Renal pelvis (tissue), 4 donors: ENCODE measurements around the gene TBC1D16. TPM values are rescaled to one million over a fixed set of nuclear protein-coding genes. Genes with fewer than 3 reads are reported as not detected.

Source experiments
- DNase-seq: peaks from one replicate; pipeline ENCODE4 v3.0.0-alpha.2; 2013
- polyA plus RNA-seq, 3 donors: library from polyadenylated mRNA; unstranded; fragments of 120-200 nt; gene quantifications; one replicate each; pipeline ENCODE4 v1.2.1, GENCODE V29; 2013; ENCODE audit not compliant: insufficient read length in 3 of 3

Gene TBC1D16
- polyA plus RNA-seq, 3 donors, result 32.7 to 44.9 (median 36.6) TPM

DNA sequence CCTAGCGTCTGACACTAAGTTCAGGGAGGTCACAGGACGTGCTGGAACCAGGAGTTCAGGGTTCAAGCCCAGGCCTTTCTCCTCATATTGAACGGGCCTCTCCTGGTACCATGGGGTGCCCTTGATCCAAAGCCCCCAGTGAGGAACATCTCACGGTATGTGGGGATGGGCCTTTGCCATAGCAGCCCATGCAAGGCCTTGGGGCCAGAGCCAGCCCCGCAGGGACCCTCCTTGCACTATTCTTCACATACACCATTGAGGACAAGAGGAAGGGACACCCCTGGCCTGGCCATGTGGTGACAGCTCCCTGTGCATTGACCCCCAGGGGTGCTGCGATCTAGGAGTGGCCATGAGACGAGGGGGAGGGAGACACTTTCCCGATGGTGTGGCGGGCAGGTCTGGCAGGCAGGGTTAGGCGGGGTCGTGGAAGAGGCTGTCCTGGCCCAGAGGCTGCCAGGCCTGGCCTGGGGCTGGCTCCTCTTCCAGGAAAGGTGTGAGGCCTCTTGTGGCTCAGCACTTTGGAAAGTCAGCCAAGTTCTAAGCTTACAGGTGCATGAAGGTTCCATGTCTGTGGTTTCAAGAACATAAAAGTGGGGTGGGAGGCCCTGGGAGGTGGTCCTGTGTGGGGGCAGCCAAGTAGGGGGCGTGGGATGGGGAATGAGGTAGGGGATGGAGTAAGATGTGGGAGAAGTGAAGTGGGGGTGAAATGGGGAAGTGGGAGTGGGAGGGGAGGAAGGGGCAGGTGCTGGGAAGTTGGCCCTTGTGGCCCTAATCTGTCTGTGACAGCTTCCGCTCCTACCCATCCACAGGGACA, 107.8 kb downstream of the TBC1D16 start:
- no peak for DNase-seq

DNA sequence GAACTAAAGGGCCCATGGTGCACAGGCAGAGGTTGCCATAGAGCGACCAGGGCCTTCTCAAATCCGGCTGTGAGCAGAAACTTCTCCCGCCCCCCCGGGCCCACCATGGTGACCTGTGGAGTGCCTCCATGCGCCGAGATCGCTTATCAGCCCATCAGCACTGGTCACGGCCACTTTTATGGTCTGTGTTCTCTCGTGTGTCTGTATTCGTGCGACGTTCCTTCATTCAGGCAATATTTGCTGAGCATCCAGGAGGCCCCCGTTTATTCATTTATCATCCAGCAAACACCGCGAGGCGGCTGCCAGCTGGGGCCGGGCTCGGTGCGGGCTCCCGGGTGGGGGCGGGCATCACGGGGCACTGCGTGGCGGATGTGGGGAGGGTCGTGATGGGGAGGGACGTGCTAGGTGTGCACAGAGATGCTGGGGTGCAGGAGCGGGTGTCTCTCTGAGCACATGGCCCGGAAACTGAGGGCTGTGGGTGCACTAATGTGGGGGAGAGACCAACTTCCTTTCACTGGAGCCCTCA, 108.5 kb downstream of the TBC1D16 start:
- no peak for DNase-seq

DNA sequence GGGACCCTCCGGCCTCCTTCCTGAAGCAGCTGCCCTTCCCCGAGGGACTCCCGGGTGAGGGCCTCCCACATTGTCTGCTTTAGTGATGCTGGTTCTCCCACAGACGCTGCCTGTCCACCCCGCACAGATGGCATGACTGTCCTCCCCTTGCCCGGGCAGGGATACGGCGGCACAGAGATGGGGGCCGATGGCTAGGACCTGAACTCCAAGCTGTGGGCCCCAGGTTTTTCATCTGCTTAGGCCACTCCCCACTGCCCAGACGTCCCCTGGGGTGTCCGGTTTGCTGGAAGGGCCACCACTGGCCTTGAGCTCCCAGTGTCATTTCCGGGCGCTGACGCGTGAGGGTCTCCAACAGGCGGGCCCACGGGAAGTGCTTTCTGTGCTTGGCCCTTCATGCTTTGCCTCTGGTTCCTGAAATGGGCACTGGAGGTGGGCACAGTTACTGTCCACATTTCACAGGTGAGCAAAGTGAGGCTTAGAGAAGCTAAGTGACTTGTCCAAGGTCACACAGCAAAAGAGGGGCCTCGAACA, 109.0 kb downstream of the TBC1D16 start:
- DNase-seq, result no peak

DNA sequence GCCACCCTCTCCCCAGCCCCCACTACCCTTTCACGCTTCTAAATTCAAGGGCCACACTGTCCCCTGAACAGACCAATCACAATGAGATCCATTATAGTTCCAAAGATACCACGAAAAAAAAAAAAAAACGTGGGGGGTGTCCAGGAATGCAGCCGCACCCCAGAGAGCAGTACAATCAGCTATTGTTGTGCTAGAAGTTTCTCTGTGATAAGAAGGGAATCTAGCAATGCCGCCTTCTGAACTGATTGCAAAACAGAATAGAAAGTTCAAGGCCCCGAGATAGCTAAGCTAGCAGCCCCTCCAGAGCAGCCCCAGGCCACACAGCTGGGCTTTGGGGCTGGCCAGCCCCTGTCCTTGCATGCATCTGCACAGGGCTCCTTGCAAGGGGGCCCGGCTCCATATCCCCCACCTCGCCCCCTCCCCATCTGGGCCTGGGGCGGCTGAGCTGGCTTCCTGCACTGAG, 109.5 kb downstream of the TBC1D16 start:
- no peak for DNase-seq

DNA sequence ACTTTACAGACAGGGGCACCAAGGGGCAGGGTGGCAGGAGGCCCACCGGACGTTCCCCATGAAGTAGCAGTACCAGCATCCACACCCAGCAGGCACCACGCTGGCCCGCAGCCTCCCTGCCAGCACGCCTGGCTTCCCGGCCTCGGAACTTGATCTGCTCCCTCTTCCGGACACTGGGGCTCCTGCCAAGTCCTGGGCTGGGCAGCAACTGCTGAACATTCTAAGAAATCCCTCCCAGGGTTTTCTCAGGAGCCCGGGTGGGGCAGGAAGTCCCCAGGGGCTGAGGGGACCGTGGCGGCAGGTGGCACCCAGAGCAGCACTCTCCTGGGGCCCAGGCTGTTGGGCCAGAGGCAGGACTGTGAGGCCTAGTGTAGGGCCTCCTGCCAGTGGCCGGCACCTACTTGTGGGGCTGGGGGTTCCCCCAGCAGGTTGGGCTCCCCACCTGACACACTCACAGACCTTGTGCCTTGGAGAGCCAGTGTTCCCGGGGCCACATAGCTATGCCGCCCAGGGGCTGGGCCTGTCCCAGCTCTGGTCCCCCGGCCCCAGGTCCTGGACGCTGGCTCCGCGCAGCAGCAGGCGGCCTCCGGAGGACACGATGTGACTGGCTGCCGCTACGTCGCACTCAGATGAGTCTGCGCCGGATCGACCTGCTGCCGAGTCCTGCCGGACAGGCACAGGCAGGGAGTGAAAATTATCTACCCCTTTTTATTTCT, 110.3 kb downstream of the TBC1D16 start:
- peak; percentile 58 for DNase-seq

DNA sequence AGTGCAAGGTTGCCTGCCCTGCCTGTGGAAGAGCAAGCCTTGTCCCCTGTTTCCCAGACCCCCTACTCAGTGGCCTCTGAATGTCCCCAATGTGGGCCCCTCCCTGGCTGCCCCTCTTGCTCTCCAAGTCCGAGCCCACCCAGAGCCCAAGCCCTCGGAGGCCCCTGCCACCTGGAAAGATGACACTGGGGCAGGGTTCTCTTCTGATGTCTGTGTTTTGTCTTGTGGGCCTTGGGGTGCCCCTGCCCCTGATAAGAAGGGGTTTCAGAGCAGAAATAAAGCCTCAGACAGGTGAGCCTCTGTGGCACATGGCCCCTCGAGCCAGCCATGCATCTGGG, 111.1 kb downstream of the TBC1D16 start:
- DNase-seq, result no peak

DNA sequence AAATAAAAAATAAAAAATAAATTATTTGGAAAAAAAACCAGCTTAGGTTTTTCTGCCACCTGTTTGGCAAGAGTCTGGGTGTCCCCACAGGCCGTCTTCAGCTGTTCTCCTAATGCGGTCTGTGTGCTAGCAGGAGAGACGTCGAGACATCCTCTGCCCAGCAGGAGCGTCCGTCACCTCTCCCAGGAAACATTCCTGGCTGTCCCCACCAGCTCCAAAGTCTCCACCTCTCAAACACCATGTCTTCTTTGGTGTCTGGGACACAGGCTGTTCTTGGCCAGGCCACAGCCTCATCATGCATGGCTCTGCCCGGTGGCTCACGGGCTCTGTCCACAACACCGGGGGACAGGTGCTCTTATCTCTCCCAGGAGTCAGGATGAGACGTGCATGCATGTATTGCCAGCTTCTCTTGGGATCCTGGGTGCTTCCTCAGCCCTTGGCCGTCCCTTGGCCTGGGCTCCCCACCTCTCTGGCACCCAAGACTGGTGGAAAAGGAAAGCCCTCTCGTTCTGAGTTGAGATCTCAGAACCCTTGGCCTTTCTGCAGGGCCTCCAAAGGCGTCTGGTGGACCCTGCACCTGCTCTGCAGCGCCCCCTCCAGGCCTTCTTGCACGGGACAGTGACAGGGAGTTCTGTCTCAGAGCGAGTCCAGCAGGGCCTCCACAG, 111.6 kb downstream of the TBC1D16 start:
- no peak for DNase-seq

DNA sequence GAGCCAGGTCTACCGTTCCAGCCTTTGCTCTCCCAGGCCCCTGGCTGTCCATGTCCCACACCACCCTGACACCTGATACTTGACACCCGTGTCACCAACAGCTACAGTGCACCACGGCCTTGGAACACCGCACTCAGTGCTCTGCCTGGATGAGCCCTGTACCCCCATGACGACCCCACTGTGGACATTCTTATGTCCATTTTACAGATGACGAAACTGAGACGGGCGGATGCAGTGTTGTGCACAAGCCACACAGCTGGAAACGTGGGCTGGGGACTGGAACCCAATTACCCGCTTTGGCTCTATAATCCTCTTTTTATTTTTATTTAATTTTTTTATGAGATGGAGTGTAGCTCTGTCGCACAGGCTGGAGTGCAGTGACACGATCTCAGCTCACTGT, 112.9 kb downstream of the TBC1D16 start:
- DNase-seq, result no peak

DNA sequence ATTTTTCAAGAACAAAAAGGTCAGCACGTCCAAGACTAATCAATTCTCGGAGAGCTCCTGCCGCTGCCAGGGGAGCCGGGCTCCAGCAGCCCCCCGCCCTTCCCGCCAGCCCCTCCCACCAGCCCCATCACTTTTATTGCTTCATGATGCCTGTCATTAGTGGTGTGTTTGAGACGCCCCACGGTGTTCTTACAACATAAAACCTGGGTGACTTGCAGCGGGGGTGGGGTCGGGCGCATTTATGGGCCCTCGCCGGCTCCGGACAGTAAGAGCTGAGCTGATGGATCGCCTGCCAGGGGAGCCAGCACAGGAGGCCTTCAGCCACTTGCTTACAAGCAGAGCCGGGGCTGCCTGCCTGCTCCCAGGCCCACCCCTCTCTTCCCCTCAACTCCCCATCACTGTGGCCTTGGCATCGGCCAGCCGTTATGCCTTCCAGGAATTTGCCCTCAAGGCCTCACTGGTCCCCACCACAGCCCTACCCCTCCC, 113.5 kb downstream of the TBC1D16 start:
- DNase-seq, result no peak

DNA sequence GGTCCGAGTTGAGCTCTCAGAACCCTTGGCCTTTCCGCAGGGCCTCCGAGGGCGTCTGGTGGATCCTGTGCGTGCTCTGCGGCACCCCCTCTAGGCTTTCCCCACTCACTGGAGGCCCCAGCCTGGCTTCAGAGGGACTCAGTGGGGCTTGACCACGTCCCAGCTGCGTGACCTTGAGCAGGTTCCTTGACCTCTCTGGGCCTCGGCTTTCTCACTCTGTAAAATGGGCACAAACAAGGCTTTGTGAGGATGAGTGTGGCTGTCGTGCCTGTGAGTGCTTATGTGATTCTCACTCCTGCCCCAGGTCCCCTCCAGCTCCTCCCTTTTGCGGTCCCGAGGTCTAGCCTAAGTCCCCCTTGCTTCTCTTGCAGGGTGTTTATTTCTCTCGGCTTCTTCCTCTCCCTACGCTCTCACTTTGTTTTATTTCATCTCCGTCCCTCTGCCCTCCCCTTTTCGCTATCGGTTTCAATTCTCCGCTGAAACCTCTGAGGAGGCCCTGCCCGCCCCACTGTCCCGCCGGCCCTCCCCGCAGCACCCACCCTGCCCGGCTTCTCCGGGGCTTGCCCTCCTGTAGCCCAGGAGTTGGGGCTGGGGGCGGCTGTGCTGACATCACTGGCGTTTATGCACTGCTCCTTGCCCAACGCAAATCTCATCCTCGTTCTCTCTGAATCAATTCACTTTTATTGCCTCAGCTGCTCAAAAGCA, 114.1 kb downstream of the TBC1D16 start:
- no peak for DNase-seq

DNA sequence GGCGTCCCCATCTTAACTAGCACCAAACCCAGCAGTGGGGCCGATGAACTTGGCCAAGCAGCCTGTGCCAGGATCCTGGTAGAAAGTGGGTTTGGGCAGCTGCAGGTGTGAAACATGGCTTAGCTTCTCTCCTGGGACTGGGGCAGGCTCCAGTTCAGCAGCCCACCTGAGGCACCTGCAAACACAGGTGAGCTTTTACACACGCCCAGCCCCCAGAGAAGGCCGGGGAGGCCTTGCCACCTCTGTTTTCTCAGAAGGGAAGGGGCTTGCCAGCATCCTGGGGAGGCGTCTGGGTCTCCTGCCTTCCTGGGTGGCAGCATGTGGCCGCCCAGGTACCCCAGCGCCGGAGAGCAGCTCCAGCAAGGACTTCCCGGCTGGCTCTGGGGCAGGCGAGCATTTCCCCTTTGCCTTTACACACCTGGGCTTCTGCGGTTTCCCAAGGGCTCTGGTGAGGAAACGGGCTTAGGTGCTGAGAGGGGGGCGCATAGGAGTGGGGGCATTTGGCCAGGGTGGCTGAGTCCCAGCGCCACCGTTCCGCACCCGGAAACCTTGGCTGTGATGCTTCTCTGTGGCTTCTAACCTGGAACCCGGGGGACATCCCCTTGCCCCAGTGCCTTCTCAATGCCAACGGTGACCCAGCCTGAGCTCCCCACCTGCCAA, 114.8 kb downstream of the TBC1D16 start:
- DNase-seq, result no peak

DNA sequence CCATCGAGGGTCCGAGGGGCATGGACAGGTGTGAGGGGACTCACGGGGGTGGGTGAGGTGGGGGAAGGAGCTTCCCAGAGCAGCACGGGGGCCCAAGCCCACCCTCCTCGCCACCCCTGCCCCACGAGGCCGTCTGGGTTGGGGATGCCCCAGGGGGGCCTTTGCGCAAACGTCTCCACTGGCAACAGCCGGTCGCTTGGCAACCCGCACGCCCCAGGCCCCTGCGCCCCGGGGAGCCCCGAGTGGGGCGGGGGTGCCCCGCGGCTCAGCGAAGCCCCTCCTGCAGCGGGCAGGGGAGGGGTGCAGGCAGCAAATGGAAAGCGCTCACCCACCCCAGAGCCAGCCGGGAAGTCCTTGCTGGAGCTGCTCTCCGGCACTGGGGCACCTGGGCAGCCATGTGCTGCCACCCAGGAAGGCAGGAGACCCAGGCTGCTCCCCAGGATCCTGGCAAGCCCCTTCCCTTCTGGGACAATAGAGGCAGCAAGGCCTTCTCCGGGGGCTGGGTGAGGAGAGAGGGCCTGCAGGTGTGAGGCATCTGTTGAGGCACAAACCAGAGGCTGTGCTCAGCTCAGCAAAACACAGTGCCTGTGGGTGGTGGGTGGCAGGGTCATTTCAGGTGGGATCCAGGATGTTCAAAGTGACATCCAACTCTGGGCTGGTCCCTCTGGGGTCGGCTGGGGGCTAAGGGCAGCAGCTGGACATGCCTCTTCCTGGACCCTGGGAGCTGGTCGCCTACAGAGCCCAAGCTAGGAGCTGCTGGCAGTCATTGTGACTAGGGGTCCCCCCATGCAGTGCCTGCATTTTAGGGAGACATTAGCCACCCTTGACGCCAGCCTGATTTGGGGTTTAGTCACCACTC, 115.6 kb downstream of the TBC1D16 start:
- DNase-seq, result no peak

DNA sequence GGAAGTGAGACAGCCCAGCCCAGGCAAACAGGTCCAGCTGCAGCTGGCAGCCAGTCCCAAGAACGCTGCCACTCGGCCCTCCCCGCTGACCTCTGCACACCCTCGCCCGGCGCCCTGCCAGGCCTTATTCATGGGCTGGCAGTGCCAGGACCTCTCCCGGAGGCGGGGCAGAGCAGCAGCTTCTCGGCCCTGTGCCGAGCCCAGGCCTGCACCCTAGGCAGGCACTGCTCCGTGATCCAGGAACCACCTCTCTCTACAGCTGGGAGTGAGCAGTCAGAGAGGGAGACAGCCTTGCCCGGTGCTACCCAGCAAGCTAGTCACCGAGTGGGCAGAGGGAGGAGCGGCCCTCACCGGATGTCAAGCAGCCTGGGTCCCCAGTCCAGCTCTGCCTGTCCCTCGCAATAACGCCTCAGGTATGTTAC, 116.5 kb downstream of the TBC1D16 start:
- DNase-seq, result no peak

DNA sequence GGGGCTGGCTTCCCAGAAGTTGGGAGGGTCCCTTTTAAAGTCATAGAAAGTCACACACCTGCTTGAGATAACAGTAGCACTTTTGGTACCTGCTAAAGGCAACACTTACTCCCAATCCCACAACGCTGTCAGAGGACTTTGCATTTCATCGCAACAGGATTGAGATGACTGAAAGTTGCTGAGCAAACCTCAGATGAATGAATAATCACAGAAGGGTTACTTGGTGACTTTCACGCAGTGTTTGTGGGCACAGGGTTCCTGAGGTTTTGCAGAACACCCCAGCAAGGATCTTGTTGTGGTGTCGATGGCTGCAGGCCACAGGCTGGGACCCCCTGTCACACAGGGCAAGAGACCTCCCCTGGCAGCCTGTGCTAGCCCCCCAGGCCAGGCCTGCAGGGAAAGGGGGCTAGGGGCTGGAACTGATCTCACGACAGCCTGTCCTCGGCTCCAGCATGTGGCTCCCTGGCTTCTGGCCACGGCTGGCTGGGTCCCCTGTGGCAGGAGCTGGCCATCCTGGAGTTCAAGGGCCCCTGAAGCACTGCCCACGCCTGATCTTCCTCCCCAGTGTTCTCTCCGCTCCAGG, 117.0 kb downstream of the TBC1D16 start:
- no peak for DNase-seq

DNA sequence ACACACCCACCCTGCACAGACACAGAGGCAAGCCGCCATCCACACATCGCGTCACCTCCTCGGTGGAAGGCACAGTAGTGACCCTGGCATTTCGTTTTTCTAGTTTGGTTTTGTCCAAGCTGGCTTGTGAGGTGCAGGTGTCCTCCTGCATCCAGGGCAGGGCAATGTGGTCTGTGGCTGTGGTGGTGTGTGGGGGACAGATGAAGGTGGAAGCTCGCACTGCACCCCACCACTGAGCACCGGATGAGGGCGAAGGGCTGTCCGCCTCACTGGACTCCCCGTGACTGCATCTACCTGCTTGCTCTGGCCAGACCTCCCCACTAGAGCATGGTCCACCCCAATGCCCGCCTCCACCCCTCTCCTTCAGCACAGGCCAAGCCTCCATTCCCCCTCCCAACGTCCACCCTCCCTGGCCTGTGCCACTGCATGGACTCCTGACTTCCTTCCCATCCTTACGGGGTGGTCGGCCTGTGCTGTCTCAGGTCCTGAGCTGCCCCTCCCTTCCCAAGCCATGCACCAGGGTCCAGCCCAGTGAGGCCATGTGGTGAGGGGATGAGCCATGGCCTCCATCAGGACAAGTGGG, 117.7 kb downstream of the TBC1D16 start:
- DNase-seq, result no peak

DNA sequence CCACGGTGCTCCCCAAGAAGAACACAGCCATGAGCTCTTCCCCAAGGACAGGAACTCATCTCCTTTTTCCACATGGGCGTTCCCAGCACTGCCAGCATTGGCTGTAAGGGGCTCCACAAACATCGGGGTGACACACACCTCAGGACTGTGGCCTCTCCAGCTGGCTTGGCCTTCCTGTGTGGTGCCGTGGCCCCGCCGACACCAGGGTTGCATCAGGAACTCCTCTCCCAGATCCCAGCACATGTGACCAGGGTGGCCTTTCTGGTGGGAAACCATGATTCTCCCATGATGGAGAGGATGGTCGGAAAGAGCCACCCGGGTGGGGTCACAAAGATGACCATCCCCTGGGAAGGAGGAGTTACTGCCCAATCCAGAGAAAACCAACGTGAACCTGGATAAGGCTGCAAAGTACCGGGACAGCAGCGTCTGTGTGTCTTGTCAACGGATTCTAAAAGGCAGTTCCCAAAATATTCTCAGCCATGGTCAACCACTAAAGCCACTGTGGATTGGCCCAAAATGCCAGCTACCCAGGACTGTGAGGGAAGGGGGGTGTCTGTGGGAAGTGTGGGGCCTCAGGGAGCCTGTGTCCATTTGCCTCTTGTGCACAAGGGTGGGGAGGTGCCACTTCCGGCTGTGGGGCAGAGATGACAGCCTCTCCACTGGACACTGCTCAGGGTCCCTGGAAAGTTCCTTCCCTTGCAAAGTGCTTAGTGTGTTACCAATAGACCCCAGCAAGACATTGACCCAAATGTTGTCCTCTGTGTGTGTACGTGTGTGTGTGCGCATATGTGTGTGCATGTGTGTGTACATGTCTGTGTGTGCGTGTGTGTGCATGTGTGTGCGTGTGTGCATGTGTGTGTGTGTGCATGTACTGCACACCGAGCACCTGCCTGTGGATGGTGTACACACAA, 118.4 kb downstream of the TBC1D16 start:
- no peak for DNase-seq

DNA sequence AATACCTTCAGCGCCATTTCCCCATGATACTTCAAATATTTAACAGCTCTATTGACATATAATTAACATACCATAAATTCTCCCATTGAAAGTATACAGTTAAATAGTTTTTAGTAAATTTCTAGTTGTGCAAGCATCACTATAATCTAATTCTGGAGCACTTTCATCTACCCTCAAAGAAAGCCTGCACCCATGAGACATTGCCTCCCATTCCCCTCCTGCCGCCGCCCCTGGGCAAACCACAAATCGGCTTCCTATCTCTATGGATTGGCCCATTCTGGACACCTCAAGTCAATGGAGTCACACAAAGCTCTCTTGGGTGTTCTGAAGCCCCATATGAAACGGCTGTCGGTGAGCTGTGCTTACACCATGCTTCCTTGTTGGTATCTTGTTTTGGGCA, 119.2 kb downstream of the TBC1D16 start:
- no peak for DNase-seq

DNA sequence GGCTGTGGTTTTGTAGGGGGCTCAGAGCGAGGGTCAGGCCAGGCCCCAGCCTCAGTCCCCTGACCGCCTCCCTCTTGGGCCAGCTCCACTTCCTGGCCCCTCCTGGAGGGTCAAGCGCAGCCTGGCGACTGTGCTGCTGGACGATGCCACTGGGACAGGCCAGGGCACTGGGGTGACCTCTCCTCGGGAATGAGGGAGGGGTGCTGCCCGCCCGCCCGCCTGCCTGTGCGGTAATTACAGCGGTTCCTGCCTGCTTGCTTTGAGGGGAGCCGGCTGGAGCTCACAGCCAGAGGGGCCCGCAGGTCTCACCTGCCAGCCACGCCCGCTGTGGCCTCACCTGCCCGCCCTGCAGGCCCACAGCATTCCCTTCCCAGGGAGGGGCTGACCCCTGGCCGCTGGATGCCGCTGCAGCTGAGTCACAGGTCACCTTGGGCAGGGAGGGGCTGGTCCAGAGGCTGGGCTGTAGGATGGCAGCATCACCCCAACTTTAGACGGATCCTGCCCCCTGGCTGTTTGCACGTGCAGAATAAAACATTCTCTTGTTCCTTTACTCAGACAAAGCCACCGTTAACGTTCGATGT, 119.7 kb downstream of the TBC1D16 start:
- DNase-seq, result no peak
